NCI-H82 treated with DMSO at 0.1 percent for 48 hours (cell line): ENCODE results near the gene GAK.
"Not testable (repeated sequence)": the region's sequence is repeated elsewhere in the genome, so short reads cannot be mapped to it uniquely, and the experiment has no call there.

Experiments used
- DNase-seq: peaks from one replicate; lab custom pipeline; 2025; ENCODE audit not compliant: unreplicated experiment; lab: John Stamatoyannopoulos, UW

Gene GAK

GRCh38 chr4:953574-953915 is 21.4 kb upstream of the GAK start:
- DNase-seq = no peak

GRCh38 chr4:952881-953573 is 20.9 kb upstream of the GAK start:
- no peak for DNase-seq

- no peak for DNase-seq
Observed at GRCh38 chr4:951594-952468, 19.7 kb upstream of the GAK start.

- no peak for DNase-seq
Observed at GRCh38 chr4:951186-951585, 19.1 kb upstream of the GAK start.

- no peak for DNase-seq
Observed at GRCh38 chr4:950136-951020, 18.3 kb upstream of the GAK start.

GRCh38 chr4:949656-950055 is 17.5 kb upstream of the GAK start:
- DNase-seq = no peak

- DNase-seq = no peak
Observed at GRCh38 chr4:948936-949300, 16.8 kb upstream of the GAK start.

GRCh38 chr4:948101-948935 is 16.2 kb upstream of the GAK start:
- no peak for DNase-seq

GRCh38 chr4:947491-947971 is 15.4 kb upstream of the GAK start:
- DNase-seq = no peak

- no peak for DNase-seq
Observed at GRCh38 chr4:946517-947471, 14.7 kb upstream of the GAK start.

GRCh38 chr4:946103-946450 is 14.0 kb upstream of the GAK start:
- DNase-seq = no peak

GRCh38 chr4:945274-946102 is 13.4 kb upstream of the GAK start:
- no peak for DNase-seq

- DNase-seq = not testable (repeated sequence)
Observed at GRCh38 chr4:939508-939907, 7.4 kb upstream of the GAK start.

GRCh38 chr4:932713-933070 is 576 bp upstream of the GAK start:
- no peak for DNase-seq

GRCh38 chr4:931194-931959 is 739 bp downstream of the GAK start:
- DNase-seq = no peak

- DNase-seq = no peak
Observed at GRCh38 chr4:930827-931193, 1.3 kb downstream of the GAK start.

- no peak for DNase-seq
Observed at GRCh38 chr4:930028-930551, 2.0 kb downstream of the GAK start.
